GM12891 (cell line): ENCODE measurements around the gene NTSR2.

Experiments
- POLR2A ChIP-seq: IDR thresholded peaks from 2 replicates; pipeline ENCODE4 v1.6.1; 2011; ENCODE audit warnings: low read depth, low read length, control low read depth
- POLR2AphosphoS5 ChIP-seq: IDR thresholded peaks from 2 replicates; pipeline ENCODE4 v1.6.1; 2011; ENCODE audit warnings: low read depth, low read length, control low read depth
- SPI1 ChIP-seq: IDR thresholded peaks from 2 replicates; pipeline ENCODE4 v1.6.1; 2011; ENCODE audit warnings: low read depth, low read length, control low read depth
- TAF1 ChIP-seq: IDR thresholded peaks from 2 replicates; pipeline ENCODE4 v1.6.1; 2011; ENCODE audit warnings: low read depth, low read length, control low read depth

DNA sequence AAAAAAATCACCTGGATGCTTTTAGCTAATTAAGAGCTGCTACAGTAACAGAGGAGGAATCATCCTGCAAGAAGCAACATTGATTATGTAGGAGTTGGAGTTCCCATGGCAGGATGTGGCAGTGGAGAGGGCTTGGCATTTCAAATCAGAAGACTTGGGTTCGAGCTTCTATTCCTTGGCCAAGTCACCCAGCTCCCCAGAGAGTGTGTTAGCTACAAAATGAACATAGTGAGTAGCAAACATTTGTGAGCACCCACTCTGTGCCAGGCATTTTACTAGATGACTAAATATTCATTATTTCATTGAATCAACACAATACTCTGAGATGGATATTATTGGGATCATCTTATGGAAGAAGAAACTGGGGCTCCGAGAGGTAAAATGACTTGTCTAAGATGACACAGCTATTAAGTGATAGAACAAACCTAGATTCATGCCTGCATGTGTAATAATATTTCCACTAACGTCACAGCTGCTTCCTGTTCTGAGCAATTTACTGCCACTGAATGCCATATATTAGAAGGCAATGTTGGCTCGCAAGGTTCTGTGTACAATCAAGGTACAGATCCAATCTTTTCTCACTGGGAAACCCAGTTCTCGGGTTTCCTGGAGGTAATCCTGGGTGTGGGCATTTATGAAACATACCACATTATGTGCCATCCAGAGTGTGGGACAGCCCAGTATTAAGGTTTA, 18.0 kb downstream of the NTSR2 start:
- no peak for TF ChIP-seq POLR2AphosphoS5
- TF ChIP-seq SPI1, result no peak
- TF ChIP-seq POLR2A, result no peak
- no peak for TF ChIP-seq TAF1
